CD4-positive, alpha-beta T cell (primary cell): ENCODE results near the gene SUPT3H. TPM values are rescaled to one million over a fixed set of nuclear protein-coding genes. Genes with fewer than 3 reads are reported as not detected.

Experiments used
- ATAC-seq: fragments of 200-7000 bp; cut with Tn5 transposase; one replicate; pipeline ENCODE4 v1.10.0; 2022; ENCODE audit warnings: mild to moderate bottlenecking; ENCODE audit not compliant: poor library complexity
- CTCF ChIA-PET: fragments of 350-600 bp; sonication (Branson Sonifier 250); formaldehyde crosslinking; loops from one replicate; lab custom pipeline; 2021; ENCODE audit warnings: antibody characterized with exemption, inconsistent platforms; lab: Charles Lee
- POLR2A ChIA-PET: fragments of 350-600 bp; sonication (Branson Sonifier 250); formaldehyde crosslinking; loops from one replicate; lab custom pipeline; 2021; ENCODE audit warnings: antibody characterized with exemption, inconsistent platforms; lab: Charles Lee
- DNase-seq, 14 experiments: peaks; one replicate each; pipeline ENCODE4 v3.0.0-alpha.2; 2013 to 2020; ENCODE audit warnings: mixed read lengths in 2 of 14
- H3K27ac ChIP-seq, 2 donors: one replicate each; pipeline versions ENCODE4 v1.5.1 to v1.7.0; 2013; ENCODE audit warnings: low read length in 2 of 2, low read depth in 1 of 2, mild to moderate bottlenecking in 1 of 2
- H3K27me3 ChIP-seq, 2 experiments: 1 replicate in 1 of 2; 2 replicates in 1 of 2; pipeline versions ENCODE4 v1.6.1 to v1.7.0; 2013; ENCODE audit warnings: low read length in 2 of 2, control low read depth in 1 of 2, mild to moderate bottlenecking in 1 of 2, moderate library complexity in 1 of 2; ENCODE audit not compliant: insufficient read depth in 2 of 2, control insufficient read depth in 1 of 2
- H3K36me3 ChIP-seq: one replicate; pipeline ENCODE4 v1.6.1; 2013; ENCODE audit warnings: low read length, control low read depth; ENCODE audit not compliant: insufficient read depth
- H3K4me1 ChIP-seq: one replicate; pipeline ENCODE4 v1.6.1; 2013; ENCODE audit warnings: low read length, control low read depth; ENCODE audit not compliant: insufficient read depth
- H3K4me3 ChIP-seq: one replicate; pipeline ENCODE4 v1.5.1; 2013; ENCODE audit warnings: mild to moderate bottlenecking, low read length, moderate library complexity
- H3K9me3 ChIP-seq, 2 experiments: 1 replicate in 1 of 2; 2 replicates in 1 of 2; pipeline versions ENCODE4 v1.6.1 to v1.7.0; 2013; ENCODE audit warnings: low read length in 2 of 2, mild to moderate bottlenecking in 2 of 2, control low read depth in 1 of 2, moderate library complexity in 1 of 2; ENCODE audit not compliant: control insufficient read depth in 1 of 2, insufficient read depth in 1 of 2
- H3K27ac Mint-ChIP-seq: one replicate; pipeline ENCODE4 v1.8.0; 2020; ENCODE audit warnings: mixed read lengths
- H3K27me3 Mint-ChIP-seq: one replicate; pipeline ENCODE4 v1.8.0; 2021; ENCODE audit warnings: mixed read lengths
- H3K36me3 Mint-ChIP-seq: one replicate; pipeline ENCODE4 v1.8.0; 2021; ENCODE audit warnings: low read depth, mixed read lengths
- H3K4me1 Mint-ChIP-seq: one replicate; pipeline ENCODE4 v1.8.0; 2021; ENCODE audit warnings: low read depth, mixed read lengths
- H3K4me3 Mint-ChIP-seq: one replicate; pipeline ENCODE4 v1.8.0; 2020; ENCODE audit warnings: mild to moderate bottlenecking, mixed read lengths
- H3K9me3 Mint-ChIP-seq: one replicate; pipeline ENCODE4 v1.8.0; 2020; ENCODE audit warnings: mixed read lengths
- intact Hi-C, 2 experiments: fragments of 100-400 bp; cut with DNase I in 1 of 2; cut with micrococcal nuclease in 1 of 2; formaldehyde crosslinking; loops; one replicate each; pipeline versions ENCODE4 v1.15.1 to v1.9.0; 2023 to 2025; cut with DNase I, micrococcal nuclease
- total RNA-seq, 174 experiments: library from RNA in 2 of 174; stranded (reverse) in 2 of 174; gene quantifications; one replicate each; pipeline ENCODE4 v1.2.3 and lab custom pipeline; 2021 to 2026
- TF ChIP-seq, protein P1 (sequence below): fragments of 200-600 bp; IDR thresholded peaks from one replicate; pipeline ENCODE4 v1.8.0; 2022; ENCODE audit warnings: antibody characterized with exemption, mild to moderate bottlenecking

SUPT3H gene
- total RNA-seq, 2 experiments from 2014 or later, result 8.9 to 10.5 TPM

GRCh38 chr6:45394586-45395095, 16.9 kb upstream of the SUPT3H start:
- H3K9me3 Mint-ChIP-seq, result peaks cover 7% of the 10 kb centered on the region
- ATAC-seq, result no peak
- peaks cover 0 to 10% of the 10 kb centered on the region in 2 experiments for H3K9me3 ChIP-seq
- H3K36me3 ChIP-seq, result no peaks in the 10 kb centered on the region
- ChIA-PET POLR2A (interaction anchor here (0.8 kb wide), 1 partner anchor 16 kb away, joined by 4 read pairs; the partner anchor contains the start of gene SUPT3H), CTCF (interaction anchor here (0.5 kb wide), 1 partner anchor 111 kb away, joined by 4 read pairs; no protein-coding TSS in a partner anchor)
- no peak overlapping the region for H3K4me3 ChIP-seq
- no peaks in the 10 kb centered on the region for H3K4me1 ChIP-seq
- H3K27ac Mint-ChIP-seq, result no peak overlapping the region
- TF ChIP-seq, protein P1, sequence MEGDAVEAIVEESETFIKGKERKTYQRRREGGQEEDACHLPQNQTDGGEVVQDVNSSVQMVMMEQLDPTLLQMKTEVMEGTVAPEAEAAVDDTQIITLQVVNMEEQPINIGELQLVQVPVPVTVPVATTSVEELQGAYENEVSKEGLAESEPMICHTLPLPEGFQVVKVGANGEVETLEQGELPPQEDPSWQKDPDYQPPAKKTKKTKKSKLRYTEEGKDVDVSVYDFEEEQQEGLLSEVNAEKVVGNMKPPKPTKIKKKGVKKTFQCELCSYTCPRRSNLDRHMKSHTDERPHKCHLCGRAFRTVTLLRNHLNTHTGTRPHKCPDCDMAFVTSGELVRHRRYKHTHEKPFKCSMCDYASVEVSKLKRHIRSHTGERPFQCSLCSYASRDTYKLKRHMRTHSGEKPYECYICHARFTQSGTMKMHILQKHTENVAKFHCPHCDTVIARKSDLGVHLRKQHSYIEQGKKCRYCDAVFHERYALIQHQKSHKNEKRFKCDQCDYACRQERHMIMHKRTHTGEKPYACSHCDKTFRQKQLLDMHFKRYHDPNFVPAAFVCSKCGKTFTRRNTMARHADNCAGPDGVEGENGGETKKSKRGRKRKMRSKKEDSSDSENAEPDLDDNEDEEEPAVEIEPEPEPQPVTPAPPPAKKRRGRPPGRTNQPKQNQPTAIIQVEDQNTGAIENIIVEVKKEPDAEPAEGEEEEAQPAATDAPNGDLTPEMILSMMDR, result no peak
- H3K27ac ChIP-seq, result no peak overlapping the region
- no peak for DNase-seq
- H3K4me3 Mint-ChIP-seq, result no peak overlapping the region
- peaks cover 3% of the 10 kb centered on the region for H3K36me3 Mint-ChIP-seq
- H3K27me3 ChIP-seq, result no peaks in the 10 kb centered on the region
- H3K4me1 Mint-ChIP-seq, result no peaks in the 10 kb centered on the region
- intact Hi-C loops, result no loop called here
- no peaks in the 10 kb centered on the region for H3K27me3 Mint-ChIP-seq

GRCh38 chr6:45388328-45388727, 10.6 kb upstream of the SUPT3H start:
- H3K4me1 ChIP-seq, result no peaks in the 10 kb centered on the region
- no peaks in the 10 kb centered on the region for H3K4me1 Mint-ChIP-seq
- ChIA-PET CTCF (no interaction called here), POLR2A (interaction anchor here (1.9 kb wide), 1 partner anchor 10 kb away, joined by 7 read pairs; the partner anchor contains the start of gene SUPT3H)
- H3K9me3 ChIP-seq, result peaks cover 0 to 2% of the 10 kb centered on the region in 2 experiments
- no peak overlapping the region for H3K27ac Mint-ChIP-seq
- DNase-seq (no peak), ATAC-seq (no peak)
- H3K4me3 Mint-ChIP-seq, result no peak overlapping the region
- intact Hi-C loops, result no loop called here
- H3K27me3 Mint-ChIP-seq, result no peaks in the 10 kb centered on the region
- H3K27ac ChIP-seq, result no peak overlapping the region
- peaks cover 3% of the 10 kb centered on the region for H3K36me3 Mint-ChIP-seq
- no peaks in the 10 kb centered on the region for H3K36me3 ChIP-seq
- no peaks in the 10 kb centered on the region for H3K27me3 ChIP-seq
- H3K9me3 Mint-ChIP-seq, result peaks cover 7% of the 10 kb centered on the region
- TF ChIP-seq, protein P1, result no peak
- H3K4me3 ChIP-seq, result no peak overlapping the region

DNA sequence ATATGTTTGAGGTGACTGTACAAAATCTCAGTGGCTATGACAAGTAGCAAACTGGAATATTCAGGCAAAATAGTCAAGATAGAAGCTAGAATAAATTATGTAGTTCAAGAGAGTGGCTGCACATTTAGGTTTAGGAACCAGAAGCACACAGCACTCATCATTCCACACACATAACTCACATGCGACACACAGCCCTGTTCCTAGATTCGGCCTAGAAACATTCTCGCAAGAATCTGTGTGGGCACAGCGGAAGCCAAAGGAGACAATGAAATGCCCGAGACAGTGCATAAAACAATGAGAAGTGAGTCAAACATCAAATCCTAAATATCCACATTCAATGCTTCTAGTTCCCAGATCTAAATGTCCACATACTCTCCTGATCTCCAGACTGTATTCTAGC, 9.5 kb upstream of the SUPT3H start:
- ATAC-seq, result no peak

More for the DNA sequence above, 9.5 kb upstream of the SUPT3H start:
- H3K27ac Mint-ChIP-seq, result no peak overlapping the region
- ChIA-PET CTCF (interaction anchor here (0.7 kb wide), 1 partner anchor 27 kb away, joined by 5 read pairs; no protein-coding TSS in a partner anchor), POLR2A (interaction anchor here (0.8 to 1.9 kb wide), 2 partner anchors 9 to 513 kb away, joined by 3 to 7 read pairs; partner anchors contain the start of gene SUPT3H)
- no peaks in the 10 kb centered on the region for H3K27me3 Mint-ChIP-seq
- TF ChIP-seq, protein P1, result no peak
- peaks cover 3% of the 10 kb centered on the region for H3K9me3 Mint-ChIP-seq
- H3K36me3 Mint-ChIP-seq, result peaks cover 3% of the 10 kb centered on the region
- no peak overlapping the region for H3K4me3 ChIP-seq
- no peak overlapping the region for H3K27ac ChIP-seq
- H3K27me3 ChIP-seq, result no peaks in the 10 kb centered on the region
- H3K9me3 ChIP-seq, result no peaks in the 10 kb centered on the region
- no peak for DNase-seq
- H3K36me3 ChIP-seq, result no peaks in the 10 kb centered on the region
- no peaks in the 10 kb centered on the region for H3K4me1 Mint-ChIP-seq
- intact Hi-C loops, result no loop called here
- no peaks in the 10 kb centered on the region for H3K4me1 ChIP-seq
- H3K4me3 Mint-ChIP-seq, result no peak overlapping the region
